ENCODE results near the gene GFOD1.

GRCh38 chr6:13407368-13407708, 80.1 kb downstream of the GFOD1 start:
- no peak for TF ChIP-seq CTCF (conservative IDR thresholded peaks at IDR 0.05; ENCODE audit: low read length)
- TF ChIP-seq EZH2phosphoT487 (IDR thresholded peaks at IDR 0.05; ENCODE audit: borderline replicate concordance): no peak
